Measurements from ENCODE around the gene CLCA4.
"Not testable (repeated sequence)": the region's sequence is repeated elsewhere in the genome, so short reads cannot be mapped to it uniquely, and the experiment has no call there.

Gene CLCA4

DNA sequence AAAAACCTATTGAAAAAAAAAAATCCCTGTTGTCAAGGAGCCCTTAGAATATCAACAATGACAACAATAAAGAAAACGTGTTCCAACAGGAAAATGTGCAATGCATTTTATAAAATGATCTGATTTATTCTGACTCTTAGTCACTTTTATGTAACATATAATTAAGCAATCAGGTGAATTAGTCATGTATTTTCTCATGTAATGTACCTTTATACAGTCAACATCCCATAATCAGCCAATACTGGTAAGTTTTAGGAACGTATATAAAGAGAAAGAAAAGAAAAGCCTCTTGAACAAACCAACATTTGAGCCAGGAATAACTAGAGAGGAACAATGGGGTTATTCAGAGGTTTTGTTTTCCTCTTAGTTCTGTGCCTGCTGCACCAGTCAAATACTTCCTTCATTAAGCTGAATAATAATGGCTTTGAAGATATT, at the start of gene CLCA4:
CLCA4 (plus strand) TSS at position 292 of the 435 bp plus-strand sequence; CDS start at position 334, 42 bp downstream.
- no peak for DNase-seq

DNA sequence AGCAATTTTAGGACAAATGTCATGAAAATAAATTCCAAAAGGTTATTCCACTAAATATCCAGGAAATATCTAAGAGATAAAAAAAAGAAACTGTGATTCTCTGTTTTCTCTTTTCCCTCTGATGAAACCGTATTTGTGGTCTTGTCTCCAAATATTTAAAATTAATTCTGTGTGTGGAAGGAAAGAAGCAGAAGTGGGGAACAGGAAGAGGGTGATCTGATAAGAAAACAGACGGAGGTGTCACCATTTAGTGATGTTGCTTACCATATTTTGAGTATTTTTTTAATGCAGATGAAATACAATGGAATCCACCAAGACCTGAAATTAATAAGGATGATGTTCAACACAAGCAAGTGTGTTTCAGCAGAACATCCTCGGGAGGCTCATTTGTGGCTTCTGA, 48.6 kb upstream of the CLCA4 start:
- DNase-seq: no peak

DNA sequence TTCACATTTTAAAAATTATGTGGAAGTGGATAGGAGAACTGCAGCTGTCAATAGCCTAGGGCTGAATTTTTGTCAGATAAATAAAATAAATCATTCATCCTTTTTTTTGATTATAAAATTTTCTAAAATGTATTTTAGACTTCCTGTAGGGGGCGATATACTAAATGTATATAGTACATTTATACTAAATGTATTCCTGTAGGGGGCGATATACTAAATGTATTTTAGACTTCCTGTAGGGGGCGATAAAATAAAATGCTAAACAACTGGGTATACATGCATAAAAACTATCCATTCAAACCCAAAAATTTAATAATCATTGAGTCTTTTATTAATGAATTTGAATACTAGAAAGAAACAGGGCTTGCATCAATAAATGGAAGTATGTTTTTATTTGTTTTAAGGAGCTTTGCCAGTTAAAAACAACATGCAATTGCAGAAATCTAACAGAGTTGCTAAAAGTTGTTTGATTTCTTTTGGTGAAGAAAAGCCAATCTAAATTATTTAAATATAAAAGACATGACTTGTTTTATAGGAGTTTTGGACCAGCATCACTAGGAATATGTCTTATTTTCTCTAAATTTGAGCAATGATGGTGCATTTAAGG, 46.8 kb upstream of the CLCA4 start:
- DNase-seq: no peak

DNA sequence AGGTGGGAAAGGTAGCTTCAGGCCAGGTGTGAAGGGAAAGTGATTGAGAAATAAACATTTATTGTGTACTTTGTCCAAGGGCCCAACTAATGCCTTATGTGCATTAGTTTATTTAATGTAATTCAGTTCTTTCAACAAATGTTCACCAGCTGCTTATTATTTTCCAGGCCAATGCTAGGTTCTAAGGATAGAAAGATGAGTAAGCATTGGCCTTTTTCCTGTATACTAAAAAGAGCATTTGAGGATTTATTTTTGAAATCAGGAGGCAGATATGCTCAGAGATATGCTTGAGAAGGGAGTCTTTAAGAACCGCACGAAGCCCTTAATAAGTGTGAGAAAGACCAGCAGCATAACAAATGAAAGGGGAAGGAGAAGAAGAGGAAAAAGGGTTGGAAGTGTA, 46.2 kb upstream of the CLCA4 start:
- no peak for DNase-seq

GRCh38 chr1:86502125-86502646, 44.7 kb upstream of the CLCA4 start:
- not testable (repeated sequence) for DNase-seq

- no peak for DNase-seq
Observed at GRCh38 chr1:86502721-86503405, 44.0 kb upstream of the CLCA4 start.

DNA sequence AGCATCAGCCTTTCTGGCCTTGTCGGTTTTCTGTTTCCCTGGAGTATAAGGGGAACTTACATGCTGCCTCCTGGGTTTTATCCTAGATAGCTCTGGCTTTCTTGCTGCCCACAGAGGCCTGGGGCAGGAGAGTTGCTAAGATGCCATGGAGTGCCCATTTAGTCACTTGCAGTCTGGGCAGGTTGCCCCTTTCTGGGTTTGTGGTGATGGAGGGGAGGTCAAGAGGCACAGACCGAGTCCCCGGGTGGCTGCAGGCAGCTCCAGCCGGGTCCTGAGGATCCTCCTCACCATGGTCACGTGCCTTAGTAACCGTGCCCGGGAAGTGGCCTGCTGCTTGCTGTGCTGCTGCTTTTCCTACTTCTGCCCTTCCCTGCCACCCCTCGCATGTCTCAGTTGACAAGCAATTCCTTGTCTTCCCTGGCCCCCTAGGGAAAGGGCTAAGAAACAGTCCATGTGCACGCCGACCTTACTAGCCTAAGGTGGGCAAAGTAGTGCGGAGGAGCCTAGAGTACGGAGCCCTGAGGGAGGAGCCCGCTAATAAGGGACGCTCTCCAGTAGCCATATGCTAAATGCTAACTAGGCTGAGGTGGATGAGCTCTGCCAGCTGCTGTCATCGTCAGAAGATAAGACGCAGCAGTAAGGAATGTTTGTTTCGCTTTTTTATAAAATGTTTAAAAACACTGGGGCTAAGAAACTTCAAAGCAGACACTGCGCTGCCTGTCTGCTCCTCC, 43.3 kb upstream of the CLCA4 start:
- DNase-seq: no peak

- DNase-seq: no peak
Observed at GRCh38 chr1:86504137-86504479, 42.8 kb upstream of the CLCA4 start.

DNA sequence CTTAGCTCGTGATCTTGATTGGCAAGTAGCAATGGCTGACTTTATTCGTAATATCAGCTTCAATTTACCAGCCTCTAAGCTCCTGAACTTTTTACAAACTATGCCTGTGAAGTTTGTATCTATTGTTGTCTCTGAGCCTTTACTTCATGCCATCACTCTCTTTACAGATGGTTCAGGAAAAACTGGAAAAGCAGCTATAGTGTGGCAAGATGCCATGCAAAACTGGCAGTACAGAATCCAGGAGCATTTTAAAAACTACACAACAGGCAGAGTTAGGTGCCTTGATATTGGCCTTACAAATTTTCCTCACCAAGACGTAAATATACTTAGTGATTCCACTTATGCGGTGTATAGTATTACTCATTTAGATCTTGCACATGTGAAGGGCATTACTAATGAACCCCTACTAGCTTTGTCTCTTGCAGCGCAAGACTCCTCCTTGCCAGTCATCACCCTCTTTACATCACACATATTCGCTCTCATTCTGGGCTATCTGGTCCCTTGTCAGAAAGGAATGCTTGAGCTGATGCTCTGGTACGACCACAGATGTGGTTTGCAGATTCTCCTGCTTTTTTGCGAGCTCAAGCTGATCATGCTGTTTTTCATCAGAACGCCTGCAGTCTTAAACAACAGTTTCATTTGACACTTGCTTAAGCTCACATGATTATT, 41.8 kb upstream of the CLCA4 start:
- DNase-seq: no peak

DNA sequence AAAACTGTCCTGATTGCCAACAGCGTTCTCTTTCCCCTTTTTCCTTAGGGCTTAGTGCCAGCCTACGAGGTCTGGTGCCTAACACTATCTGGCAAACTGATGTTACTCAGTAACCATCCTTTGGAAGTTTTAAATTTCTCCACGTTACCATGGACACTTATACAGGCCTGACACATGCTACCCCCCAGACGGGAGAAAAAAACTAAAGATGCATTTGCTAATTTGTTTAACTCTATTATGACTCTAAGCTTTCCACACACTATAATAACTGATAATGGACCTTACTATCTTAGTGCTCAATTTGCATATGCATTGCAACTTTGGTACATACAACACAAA, 41.3 kb upstream of the CLCA4 start:
- DNase-seq: no peak

- DNase-seq: no peak
Observed at GRCh38 chr1:86507935-86508582, 38.8 kb upstream of the CLCA4 start.

DNA sequence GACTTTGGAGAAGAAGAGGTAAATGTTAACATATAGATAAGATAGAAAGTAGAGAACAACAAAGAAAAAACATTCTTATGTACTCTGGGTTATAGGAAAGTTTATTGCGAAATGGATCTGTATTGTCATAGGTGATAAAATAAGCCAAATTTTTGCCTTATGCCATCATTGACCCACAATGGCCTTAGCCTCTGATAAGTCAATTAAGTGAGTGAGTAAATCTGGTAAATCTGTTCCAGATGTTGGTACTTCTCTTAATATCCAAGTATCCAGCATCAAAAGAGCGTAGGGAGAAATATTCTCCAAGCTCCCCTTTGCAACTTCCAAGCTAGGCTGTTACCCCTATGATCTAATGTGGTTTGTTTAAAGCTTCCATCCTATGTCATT, 38.3 kb upstream of the CLCA4 start:
- no peak for DNase-seq

DNA sequence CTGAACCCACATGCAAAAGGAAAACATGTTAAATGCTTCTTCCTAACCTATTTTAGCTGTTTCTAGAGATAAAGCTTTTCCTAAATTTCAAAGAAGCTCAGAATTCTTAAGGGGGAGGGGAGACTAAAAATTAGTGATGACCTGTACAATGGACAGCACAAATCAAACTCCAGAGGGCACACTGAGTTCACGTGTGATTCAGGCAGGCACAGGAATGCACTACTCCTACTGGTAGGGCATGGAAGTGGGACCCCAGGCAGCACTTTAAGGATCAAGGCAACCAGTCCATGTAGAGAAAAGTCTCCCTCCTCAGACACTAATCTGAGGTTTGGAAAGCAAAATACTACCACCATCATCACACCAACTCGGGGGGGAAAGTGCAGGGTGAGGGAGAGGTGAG, 31.3 kb upstream of the CLCA4 start:
- no peak for DNase-seq

DNA sequence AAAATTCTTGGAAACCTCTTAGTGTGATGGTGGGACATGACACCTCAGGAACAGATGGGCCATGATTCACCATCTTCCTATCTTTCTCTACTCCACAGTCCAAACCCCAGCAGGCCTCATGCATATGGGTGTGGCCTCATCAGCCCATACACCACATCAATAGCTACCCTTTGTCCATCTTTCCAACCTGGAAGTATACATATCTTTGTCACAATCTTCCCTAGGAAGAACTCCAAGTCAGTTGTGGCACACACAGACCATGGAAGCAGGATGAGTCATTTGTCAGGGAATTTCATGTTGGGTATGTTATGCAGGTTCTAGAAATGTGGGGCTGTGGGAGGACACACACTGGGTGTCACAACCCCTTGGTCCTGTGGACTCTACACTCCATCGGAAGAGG, 30.5 kb upstream of the CLCA4 start:
- DNase-seq: no peak

DNA sequence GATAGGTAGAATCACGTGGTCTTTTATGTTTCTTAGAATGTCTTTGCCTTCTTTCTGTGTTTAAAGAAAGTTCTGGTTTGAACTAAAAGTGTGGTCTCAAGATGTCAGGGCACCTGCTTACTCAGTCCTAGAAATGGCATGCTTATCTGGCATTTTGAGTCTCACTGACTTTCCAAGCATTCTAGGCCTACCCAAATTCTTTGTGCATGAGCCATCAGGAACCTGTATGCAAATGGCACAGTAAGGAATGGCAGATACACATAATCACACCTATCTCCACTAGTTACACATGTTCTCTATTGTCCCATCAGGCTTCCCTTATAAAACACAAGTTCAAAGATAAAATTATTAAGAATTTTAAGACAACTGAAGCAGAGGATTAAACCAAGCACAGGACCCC, 29.5 kb upstream of the CLCA4 start:
- no peak for DNase-seq

DNA sequence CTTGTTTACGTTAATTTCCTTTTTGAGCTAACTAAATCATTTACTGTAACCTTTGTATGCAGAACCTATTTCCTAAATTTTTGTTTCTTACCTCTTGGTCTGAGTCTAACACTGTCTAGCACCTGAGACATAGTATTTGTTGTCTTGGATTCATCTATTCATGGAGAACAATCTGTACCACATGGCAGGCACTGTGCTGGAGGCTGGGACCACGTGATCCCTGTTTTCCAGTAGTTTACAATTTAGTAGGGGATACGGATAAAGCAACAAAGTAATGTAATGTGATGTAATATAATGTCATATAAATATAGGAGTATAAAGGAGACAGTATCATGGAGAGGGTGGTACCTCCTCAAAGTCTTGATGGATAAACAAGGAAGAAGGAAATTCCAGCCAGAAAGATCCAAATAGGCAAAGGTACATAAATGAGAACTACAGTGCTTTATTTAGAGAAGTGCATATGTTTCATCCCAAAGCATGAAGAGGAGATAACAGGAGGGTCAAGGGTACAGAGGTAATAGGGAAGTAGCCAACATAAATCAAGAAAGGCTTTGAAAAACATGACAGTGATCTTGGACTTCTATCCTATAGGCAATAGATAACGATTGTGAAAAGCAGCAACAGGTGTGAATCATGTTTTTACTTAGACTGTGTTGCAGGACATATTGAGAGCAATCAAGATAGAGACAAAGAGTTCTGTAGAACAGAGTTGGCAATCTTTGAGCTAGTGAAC, 25.9 kb upstream of the CLCA4 start:
- no peak for DNase-seq

- no peak for DNase-seq
Observed at GRCh38 chr1:86521522-86521891, 25.4 kb upstream of the CLCA4 start.

DNA sequence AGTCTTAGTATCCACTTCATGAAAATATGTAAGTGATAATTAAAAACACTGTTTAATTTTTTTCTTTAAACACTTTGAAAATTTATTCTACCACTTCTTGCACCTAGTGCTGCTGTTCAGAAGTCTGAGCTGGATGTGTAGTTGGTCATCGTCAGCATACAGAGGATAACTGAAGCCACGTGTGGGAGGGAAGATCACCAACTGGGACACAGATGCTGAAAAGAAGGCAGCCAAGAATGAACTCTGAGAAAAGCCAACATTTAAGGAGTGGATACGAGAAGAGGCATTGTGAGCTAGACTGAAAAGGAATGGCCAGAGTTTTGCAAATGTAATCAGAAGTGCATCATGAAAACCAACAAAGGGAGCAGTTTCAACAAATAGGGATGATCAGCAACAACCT, 24.6 kb upstream of the CLCA4 start:
- DNase-seq: no peak

GRCh38 chr1:86523670-86524354, 23.1 kb upstream of the CLCA4 start:
- no peak for DNase-seq

- no peak for DNase-seq
Observed at GRCh38 chr1:86527306-86527705, 19.6 kb upstream of the CLCA4 start.

- no peak for DNase-seq
Observed at GRCh38 chr1:86530211-86530845, 16.6 kb upstream of the CLCA4 start.

Measured in activated CD4-positive, CD25-positive, alpha-beta regulatory T cell treated with anti-CD3 and anti-CD28 coated beads, Interleukin-2, amount 50 U/mL, for 72 hours (primary cell).